ENCODE results near the gene FNDC5. TPM values are rescaled to one million over a fixed set of nuclear protein-coding genes. Genes with fewer than 3 reads are reported as not detected.

FNDC5 gene
- total and polyA plus RNA-seq, 2 experiments from 2014 or later: 1.0 to 1.7 TPM

DNA sequence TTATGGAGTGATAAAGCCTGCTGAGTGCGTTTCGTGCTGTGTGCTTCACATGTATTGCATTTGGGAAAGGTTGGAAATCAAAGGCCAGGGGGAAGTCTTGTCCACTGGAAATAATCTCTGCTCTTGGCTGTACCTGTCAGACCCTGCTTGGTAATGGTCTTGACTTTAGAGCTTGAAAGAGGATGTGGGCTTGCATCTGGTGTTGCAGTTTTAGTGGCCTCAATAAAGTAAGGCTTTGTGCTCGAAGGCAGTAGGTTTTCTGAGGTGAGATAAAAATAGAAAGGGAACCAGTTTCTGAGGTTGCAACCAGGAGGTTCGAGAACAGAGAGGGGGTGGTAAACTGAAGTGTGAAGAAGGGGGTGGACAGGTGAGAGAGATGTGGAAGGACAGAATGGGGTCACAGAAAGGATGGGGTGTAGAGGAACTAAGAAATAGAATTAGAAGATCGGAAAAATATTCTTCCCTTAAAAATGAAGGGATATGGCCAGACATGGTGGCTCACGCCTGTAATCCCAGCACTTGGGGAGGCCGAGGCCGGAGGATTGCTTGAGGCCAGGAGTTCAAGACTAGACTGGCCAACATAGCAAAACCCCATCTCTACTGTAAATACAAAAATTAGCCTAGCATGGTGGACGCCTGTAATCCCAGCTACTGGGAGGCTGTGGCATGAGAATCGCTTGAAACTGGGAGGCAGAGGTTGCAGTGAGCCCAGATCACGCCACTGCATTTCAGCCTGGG, 51.7 kb downstream of the FNDC5 start:
- H3K27me3 ChIP-seq (ENCODE audit: insufficient read depth): no peaks in the 10 kb centered on the region
- ATAC-seq (no peak), DNase-seq (ENCODE audit: low spot score) (no peak)
- TF ChIP-seq, protein P1, sequence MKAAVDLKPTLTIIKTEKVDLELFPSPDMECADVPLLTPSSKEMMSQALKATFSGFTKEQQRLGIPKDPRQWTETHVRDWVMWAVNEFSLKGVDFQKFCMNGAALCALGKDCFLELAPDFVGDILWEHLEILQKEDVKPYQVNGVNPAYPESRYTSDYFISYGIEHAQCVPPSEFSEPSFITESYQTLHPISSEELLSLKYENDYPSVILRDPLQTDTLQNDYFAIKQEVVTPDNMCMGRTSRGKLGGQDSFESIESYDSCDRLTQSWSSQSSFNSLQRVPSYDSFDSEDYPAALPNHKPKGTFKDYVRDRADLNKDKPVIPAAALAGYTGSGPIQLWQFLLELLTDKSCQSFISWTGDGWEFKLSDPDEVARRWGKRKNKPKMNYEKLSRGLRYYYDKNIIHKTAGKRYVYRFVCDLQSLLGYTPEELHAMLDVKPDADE (IDR thresholded peaks at IDR 0.05): no peak
- no peak for TF ChIP-seq NANOG (IDR thresholded peaks at IDR 0.05; ENCODE audit: borderline replicate concordance)
- no peak for TF ChIP-seq POLR2AphosphoS5 (IDR thresholded peaks at IDR 0.05; ENCODE audit: low read depth)
- TF ChIP-seq ZNF114 (CRISPR knock-in tag; IDR thresholded peaks at IDR 0.05): no peak
- peak overlapping the region; percentile 99 for H3K27ac ChIP-seq (ENCODE audit: low read depth)
- peak overlapping the region; percentile 100 for H3K4me3 ChIP-seq
- H3K4me2 ChIP-seq: peak overlapping the region; percentile 91
- no peaks in the 10 kb centered on the region for H3K9me2 ChIP-seq (ENCODE audit: insufficient read depth)
- no peaks in the 10 kb centered on the region; the same call in 2 of the 3 replicates for H3K9me3 Mint-ChIP-seq
- H3F3A ChIP-seq (replicated peaks; ENCODE audit: low read depth): peaks cover 5% of the 10 kb centered on the region
- H3K36me3 ChIP-seq (ENCODE audit: insufficient read depth): peaks cover 16% of the 10 kb centered on the region; the same call in 1 of the 2 replicates
- peak overlapping the region; percentile 98 for H3K4me3 Mint-ChIP-seq
- peaks cover 26% of the 10 kb centered on the region for H3K4me1 ChIP-seq (ENCODE audit: insufficient read depth)
- H3K36me3 Mint-ChIP-seq (ENCODE audit: low read depth): peaks cover 43% of the 10 kb centered on the region
- peaks cover 7% of the 10 kb centered on the region for H3K27me3 Mint-ChIP-seq (ENCODE audit: insufficient read depth, low read depth, poor library complexity)
- peaks cover 86% of the 10 kb centered on the region for H3K79me2 ChIP-seq (replicated peaks; ENCODE audit: insufficient read depth)
- peak overlapping the region; percentile 96 for H3K27ac Mint-ChIP-seq
- peaks cover 17% of the 10 kb centered on the region; the same call in 1 of the 2 replicates for H4K20me1 ChIP-seq (replicated peaks; ENCODE audit: insufficient read depth)
- H2AFZ ChIP-seq: no peak overlapping the region
- peaks cover 26% of the 10 kb centered on the region for H3K4me1 Mint-ChIP-seq

DNA sequence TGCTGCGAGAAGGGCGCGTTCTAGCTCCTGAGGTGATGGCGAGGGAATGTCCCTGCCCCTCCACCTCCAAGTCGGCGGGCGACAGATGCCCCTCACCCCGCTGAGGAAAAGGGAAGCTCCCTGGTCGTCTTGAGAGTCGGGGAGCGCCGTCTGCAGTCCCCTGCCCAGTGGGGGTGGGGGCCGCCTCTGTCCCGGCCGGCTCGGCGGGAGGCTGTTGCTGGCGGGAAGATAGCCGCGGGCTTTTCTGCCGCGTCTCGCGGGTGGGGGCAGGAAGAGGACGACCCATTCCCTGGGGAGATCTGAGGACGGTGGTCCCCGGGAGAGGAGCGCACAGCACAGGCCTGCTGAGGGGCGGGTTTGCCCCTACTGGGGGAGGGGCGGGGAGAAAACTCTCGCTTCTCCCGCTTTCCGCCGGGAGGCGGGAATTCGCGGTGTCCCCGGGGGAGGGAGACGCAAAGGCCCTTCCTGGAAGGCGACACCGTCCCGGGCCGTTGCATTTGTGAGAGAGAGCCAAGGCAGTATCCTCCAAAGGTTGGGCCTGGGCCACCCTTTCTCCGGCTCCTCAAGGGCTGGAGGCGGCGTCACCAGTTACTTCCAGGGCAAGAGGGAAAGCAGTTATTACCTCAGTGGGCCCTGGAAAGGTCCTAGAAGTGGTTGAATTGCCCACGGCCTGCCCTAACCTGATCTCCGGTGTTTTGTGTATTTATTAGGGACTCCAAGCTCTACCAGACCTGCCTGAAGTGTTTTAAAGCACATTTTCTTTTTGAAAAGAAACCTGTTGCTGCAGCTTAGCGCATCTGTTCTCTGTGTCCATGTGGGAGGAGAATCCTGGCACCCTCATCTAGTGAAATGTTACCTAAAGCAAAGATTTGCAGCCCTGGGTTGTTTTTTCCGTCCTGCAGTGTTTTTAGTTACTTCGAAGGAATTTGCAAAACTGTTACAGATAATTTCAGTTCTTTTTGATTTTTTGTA, 52.6 kb downstream of the FNDC5 start:
- H3K9me2 ChIP-seq (ENCODE audit: insufficient read depth): no peaks in the 10 kb centered on the region
- H2AFZ ChIP-seq: peak overlapping the region; percentile 64; the same call in 1 of the 2 replicates
- ATAC-seq: peak; percentile 52
- peak overlapping the region; percentile 99 for H3K27ac ChIP-seq (ENCODE audit: low read depth)
- Mint-ChIP-seq H3K4me1 (peaks cover 33% of the 10 kb centered on the region), H3K4me3 (peak overlapping the region; percentile 98), H3K9me3 (no peaks in the 10 kb centered on the region; the same call in 2 of the 3 replicates), H3K36me3 (ENCODE audit: low read depth) (peaks cover 43% of the 10 kb centered on the region), H3K27ac (peak overlapping the region; percentile 96), H3K27me3 (ENCODE audit: insufficient read depth, low read depth, poor library complexity) (peaks cover 7% of the 10 kb centered on the region)
- no peaks in the 10 kb centered on the region for H3K27me3 ChIP-seq (ENCODE audit: insufficient read depth)
- peaks cover 87% of the 10 kb centered on the region for H3K79me2 ChIP-seq (replicated peaks; ENCODE audit: insufficient read depth)
- H4K20me1 ChIP-seq (replicated peaks; ENCODE audit: insufficient read depth): peaks cover 25% of the 10 kb centered on the region; the same call in 1 of the 2 replicates
- peak; percentile 85 for DNase-seq (ENCODE audit: low spot score)
- peak overlapping the region; percentile 100 for H3K4me3 ChIP-seq
- peaks cover 28% of the 10 kb centered on the region for H3K4me1 ChIP-seq (ENCODE audit: insufficient read depth)
- H3K36me3 ChIP-seq (ENCODE audit: insufficient read depth): peaks cover 16% of the 10 kb centered on the region; the same call in 1 of the 2 replicates
- peak overlapping the region; percentile 91 for H3K4me2 ChIP-seq
- H3F3A ChIP-seq (replicated peaks; ENCODE audit: low read depth): peaks cover 5% of the 10 kb centered on the region
- TF ChIP-seq, protein P2, sequence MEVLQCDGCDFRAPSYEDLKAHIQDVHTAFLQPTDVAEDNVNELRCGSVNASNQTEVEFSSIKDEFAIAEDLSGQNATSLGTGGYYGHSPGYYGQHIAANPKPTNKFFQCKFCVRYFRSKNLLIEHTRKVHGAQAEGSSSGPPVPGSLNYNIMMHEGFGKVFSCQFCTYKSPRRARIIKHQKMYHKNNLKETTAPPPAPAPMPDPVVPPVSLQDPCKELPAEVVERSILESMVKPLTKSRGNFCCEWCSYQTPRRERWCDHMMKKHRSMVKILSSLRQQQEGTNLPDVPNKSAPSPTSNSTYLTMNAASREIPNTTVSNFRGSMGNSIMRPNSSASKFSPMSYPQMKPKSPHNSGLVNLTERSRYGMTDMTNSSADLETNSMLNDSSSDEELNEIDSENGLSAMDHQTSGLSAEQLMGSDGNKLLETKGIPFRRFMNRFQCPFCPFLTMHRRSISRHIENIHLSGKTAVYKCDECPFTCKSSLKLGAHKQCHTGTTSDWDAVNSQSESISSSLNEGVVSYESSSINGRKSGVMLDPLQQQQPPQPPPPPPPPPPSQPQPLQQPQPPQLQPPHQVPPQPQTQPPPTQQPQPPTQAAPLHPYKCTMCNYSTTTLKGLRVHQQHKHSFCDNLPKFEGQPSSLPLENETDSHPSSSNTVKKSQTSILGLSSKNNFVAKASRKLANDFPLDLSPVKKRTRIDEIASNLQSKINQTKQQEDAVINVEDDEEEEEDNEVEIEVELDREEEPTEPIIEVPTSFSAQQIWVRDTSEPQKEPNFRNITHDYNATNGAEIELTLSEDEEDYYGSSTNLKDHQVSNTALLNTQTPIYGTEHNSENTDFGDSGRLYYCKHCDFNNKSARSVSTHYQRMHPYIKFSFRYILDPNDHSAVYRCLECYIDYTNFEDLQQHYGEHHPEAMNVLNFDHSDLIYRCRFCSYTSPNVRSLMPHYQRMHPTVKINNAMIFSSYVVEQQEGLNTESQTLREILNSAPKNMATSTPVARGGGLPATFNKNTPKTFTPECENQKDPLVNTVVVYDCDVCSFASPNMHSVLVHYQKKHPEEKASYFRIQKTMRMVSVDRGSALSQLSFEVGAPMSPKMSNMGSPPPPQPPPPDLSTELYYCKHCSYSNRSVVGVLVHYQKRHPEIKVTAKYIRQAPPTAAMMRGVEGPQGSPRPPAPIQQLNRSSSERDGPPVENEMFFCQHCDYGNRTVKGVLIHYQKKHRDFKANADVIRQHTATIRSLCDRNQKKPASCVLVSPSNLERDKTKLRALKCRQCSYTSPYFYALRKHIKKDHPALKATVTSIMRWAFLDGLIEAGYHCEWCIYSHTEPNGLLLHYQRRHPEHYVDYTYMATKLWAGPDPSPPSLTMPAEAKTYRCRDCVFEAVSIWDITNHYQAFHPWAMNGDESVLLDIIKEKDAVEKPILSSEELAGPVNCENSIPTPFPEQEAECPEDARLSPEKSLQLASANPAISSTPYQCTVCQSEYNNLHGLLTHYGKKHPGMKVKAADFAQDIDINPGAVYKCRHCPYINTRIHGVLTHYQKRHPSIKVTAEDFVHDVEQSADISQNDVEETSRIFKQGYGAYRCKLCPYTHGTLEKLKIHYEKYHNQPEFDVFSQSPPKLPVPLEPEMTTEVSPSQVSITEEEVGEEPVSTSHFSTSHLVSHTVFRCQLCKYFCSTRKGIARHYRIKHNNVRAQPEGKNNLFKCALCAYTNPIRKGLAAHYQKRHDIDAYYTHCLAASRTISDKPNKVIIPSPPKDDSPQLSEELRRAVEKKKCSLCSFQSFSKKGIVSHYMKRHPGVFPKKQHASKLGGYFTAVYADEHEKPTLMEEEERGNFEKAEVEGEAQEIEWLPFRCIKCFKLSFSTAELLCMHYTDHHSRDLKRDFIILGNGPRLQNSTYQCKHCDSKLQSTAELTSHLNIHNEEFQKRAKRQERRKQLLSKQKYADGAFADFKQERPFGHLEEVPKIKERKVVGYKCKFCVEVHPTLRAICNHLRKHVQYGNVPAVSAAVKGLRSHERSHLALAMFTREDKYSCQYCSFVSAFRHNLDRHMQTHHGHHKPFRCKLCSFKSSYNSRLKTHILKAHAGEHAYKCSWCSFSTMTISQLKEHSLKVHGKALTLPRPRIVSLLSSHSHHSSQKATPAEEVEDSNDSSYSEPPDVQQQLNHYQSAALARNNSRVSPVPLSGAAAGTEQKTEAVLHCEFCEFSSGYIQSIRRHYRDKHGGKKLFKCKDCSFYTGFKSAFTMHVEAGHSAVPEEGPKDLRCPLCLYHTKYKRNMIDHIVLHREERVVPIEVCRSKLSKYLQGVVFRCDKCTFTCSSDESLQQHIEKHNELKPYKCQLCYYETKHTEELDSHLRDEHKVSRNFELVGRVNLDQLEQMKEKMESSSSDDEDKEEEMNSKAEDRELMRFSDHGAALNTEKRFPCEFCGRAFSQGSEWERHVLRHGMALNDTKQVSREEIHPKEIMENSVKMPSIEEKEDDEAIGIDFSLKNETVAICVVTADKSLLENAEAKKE (CRISPR knock-in tag; IDR thresholded peaks at IDR 0.05): no peak
- TF ChIP-seq, protein P3, sequence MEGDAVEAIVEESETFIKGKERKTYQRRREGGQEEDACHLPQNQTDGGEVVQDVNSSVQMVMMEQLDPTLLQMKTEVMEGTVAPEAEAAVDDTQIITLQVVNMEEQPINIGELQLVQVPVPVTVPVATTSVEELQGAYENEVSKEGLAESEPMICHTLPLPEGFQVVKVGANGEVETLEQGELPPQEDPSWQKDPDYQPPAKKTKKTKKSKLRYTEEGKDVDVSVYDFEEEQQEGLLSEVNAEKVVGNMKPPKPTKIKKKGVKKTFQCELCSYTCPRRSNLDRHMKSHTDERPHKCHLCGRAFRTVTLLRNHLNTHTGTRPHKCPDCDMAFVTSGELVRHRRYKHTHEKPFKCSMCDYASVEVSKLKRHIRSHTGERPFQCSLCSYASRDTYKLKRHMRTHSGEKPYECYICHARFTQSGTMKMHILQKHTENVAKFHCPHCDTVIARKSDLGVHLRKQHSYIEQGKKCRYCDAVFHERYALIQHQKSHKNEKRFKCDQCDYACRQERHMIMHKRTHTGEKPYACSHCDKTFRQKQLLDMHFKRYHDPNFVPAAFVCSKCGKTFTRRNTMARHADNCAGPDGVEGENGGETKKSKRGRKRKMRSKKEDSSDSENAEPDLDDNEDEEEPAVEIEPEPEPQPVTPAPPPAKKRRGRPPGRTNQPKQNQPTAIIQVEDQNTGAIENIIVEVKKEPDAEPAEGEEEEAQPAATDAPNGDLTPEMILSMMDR (conservative IDR thresholded peaks at IDR 0.05; ENCODE audit: low read depth in 2 of 2): no peak
- TF ChIP-seq, protein P1 (IDR thresholded peaks at IDR 0.05): no peak
- peak; percentile 56; the same call in 1 of the 2 replicates for TF ChIP-seq POLR2AphosphoS5 (IDR thresholded peaks at IDR 0.05; ENCODE audit: low read depth)
- TF ChIP-seq CREB1 (CRISPR knock-in tag; IDR thresholded peaks at IDR 0.05; ENCODE audit: low read depth): 0 out of 2 replicates have a peak, but pooled peaks have one; percentile 3

Measured in GM23338 (cell line).